ENCODE data around the gene XPO6. TPM values are rescaled to one million over a fixed set of nuclear protein-coding genes. Genes with fewer than 3 reads are reported as not detected.

XPO6 gene, protein sequence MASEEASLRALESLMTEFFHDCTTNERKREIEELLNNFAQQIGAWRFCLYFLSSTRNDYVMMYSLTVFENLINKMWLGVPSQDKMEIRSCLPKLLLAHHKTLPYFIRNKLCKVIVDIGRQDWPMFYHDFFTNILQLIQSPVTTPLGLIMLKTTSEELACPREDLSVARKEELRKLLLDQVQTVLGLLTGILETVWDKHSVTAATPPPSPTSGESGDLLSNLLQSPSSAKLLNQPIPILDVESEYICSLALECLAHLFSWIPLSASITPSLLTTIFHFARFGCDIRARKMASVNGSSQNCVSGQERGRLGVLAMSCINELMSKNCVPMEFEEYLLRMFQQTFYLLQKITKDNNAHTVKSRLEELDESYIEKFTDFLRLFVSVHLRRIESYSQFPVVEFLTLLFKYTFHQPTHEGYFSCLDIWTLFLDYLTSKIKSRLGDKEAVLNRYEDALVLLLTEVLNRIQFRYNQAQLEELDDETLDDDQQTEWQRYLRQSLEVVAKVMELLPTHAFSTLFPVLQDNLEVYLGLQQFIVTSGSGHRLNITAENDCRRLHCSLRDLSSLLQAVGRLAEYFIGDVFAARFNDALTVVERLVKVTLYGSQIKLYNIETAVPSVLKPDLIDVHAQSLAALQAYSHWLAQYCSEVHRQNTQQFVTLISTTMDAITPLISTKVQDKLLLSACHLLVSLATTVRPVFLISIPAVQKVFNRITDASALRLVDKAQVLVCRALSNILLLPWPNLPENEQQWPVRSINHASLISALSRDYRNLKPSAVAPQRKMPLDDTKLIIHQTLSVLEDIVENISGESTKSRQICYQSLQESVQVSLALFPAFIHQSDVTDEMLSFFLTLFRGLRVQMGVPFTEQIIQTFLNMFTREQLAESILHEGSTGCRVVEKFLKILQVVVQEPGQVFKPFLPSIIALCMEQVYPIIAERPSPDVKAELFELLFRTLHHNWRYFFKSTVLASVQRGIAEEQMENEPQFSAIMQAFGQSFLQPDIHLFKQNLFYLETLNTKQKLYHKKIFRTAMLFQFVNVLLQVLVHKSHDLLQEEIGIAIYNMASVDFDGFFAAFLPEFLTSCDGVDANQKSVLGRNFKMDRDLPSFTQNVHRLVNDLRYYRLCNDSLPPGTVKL
- 10 to 100 TPM; 30.2 to 36.4 (median 33.6) TPM for total RNA-seq
- polyA plus RNA-seq = 19.9 TPM
- long read RNA-seq, donor 1, full-length matches to known transcripts = 2 of 16 reads
- long read RNA-seq, donor 1, partial matches to known transcripts = 13 of 16 reads
- long read RNA-seq, donor 1, other reads (novel, unspliced or antisense) = 1 of 16 reads
- long read RNA-seq, donor 2, full-length matches to known transcripts = 4 of 12 reads
- long read RNA-seq, donor 2, partial matches to known transcripts = 6 of 12 reads
- long read RNA-seq, donor 2, other reads (novel, unspliced or antisense) = 2 of 12 reads
- long read RNA-seq, donor 3, full-length matches to known transcripts = 1 of 29 reads
- long read RNA-seq, donor 3, partial matches to known transcripts = 21 of 29 reads
- long read RNA-seq, donor 3, other reads (novel, unspliced or antisense) = 7 of 29 reads
- long read RNA-seq, donor 4, full-length matches to known transcripts = 6 of 12 reads
- long read RNA-seq, donor 4, partial matches to known transcripts = 4 of 12 reads
- long read RNA-seq, donor 4, other reads (novel, unspliced or antisense) = 2 of 12 reads

GRCh38 chr16:28211758-28212531 is at the start of gene XPO6:
XPO6 (minus strand) TSS chr16:28211965; CDS start chr16:28211368, 597 bp downstream.
- intact Hi-C loops (cut with DNase I) = no loop called here

DNA sequence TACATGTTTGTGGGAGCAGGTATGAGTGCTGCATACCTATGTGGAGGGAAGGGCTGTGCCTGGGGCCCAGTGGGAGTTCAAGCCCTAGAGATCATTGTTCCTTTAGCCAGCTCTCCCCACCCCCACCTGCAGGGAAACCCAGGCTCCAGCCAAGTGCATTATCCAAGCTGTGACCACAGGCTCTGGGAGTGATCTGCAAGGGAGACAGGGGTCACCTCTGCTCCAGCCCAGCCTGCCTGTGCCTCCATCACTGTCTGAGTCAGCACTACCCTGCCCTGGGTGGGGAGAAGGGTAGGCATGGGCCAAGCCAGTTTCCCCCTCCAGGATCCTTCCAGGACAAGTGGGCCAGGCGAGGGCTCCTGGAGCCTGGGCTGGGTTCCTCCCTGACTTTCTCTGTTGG is 48.4 kb upstream of the XPO6 start:
- peak; percentile 19 to 27 for ATAC-seq
- H3K27me3 ChIP-seq (ENCODE audit: control insufficient read depth, insufficient read depth) = no peaks in the 10 kb centered on the region
- DNase-seq = no peak
- no peak overlapping the region for H3K27ac ChIP-seq (ENCODE audit: low read length)
- intact Hi-C loops (cut with DNase I) = no loop called here
- no peaks in the 10 kb centered on the region for H3K4me1 ChIP-seq (ENCODE audit: control insufficient read depth, insufficient read depth, low read length)
- H3K9me3 ChIP-seq (ENCODE audit: control insufficient read depth, low read length) = no peaks in the 10 kb centered on the region
- H3K4me3 ChIP-seq (ENCODE audit: low read length) = no peak overlapping the region
- 94% methylated on average over 1 of the region's 1 CpG for WGBS

More at GRCh38 chr16:28211758-28212531, at the start of gene XPO6:
- no peaks in the 10 kb centered on the region for H3K4me1 ChIP-seq (ENCODE audit: control insufficient read depth, insufficient read depth, low read length)
- 1% methylated on average over 76 of the region's 76 CpGs for WGBS
- DNase-seq = peak; percentile 96 to 99 (median 99)
- H3K4me3 ChIP-seq (ENCODE audit: low read length) = peak within 1 kb of the TSS; percentile 83
- H3K27ac ChIP-seq (ENCODE audit: low read length) = peak within 1 kb of the TSS; percentile 24
- ATAC-seq = peak; percentile 94 to 96
- no peaks in the 10 kb centered on the region for H3K27me3 ChIP-seq (ENCODE audit: control insufficient read depth, insufficient read depth)
- H3K9me3 ChIP-seq (ENCODE audit: control insufficient read depth, low read length) = no peaks in the 10 kb centered on the region

DNA sequence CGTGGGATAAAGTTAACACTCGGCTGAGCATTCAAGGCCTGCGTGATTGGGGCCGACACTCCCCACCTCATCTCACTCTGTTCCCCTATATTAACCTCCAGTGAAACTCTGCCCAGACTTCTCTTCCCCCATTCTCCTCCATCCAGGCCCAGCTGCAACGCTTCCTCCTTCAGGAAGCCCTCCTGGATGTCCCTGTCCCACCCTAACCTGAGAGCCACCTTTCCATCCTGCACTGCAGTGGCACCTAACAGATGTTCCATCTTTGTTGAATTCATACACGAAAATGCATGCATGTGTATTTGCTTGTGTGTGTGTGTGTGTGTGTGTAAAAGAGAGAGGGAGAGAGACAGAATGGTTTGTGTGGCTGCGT is 48.0 kb upstream of the XPO6 start:
- Histone ChIP-seq H3K27me3 (ENCODE audit: control insufficient read depth, insufficient read depth) (no peaks in the 10 kb centered on the region), H3K4me1 (ENCODE audit: control insufficient read depth, insufficient read depth, low read length) (no peaks in the 10 kb centered on the region), H3K4me3 (ENCODE audit: low read length) (no peak overlapping the region), H3K27ac (ENCODE audit: low read length) (no peak overlapping the region), H3K9me3 (ENCODE audit: control insufficient read depth, low read length) (no peaks in the 10 kb centered on the region)
- ATAC-seq (no peak), DNase-seq (no peak)
- WGBS = 67% methylated on average over 7 of the region's 7 CpGs
- intact Hi-C loops (cut with DNase I) = no loop called here

- Histone ChIP-seq H3K27ac (ENCODE audit: low read length) (no peak overlapping the region), H3K4me1 (ENCODE audit: control insufficient read depth, insufficient read depth, low read length) (no peaks in the 10 kb centered on the region), H3K9me3 (ENCODE audit: control insufficient read depth, low read length) (no peaks in the 10 kb centered on the region), H3K4me3 (ENCODE audit: low read length) (peak overlapping the region; percentile 18), H3K27me3 (ENCODE audit: control insufficient read depth, insufficient read depth) (no peaks in the 10 kb centered on the region)
- intact Hi-C loops (cut with DNase I) = no loop called here
- no peak for DNase-seq
- ATAC-seq = peak; percentile 12
- WGBS = 49% methylated on average over 29 of the region's 29 CpGs
Observed at GRCh38 chr16:28259091-28259780, 47.5 kb upstream of the XPO6 start.

DNA sequence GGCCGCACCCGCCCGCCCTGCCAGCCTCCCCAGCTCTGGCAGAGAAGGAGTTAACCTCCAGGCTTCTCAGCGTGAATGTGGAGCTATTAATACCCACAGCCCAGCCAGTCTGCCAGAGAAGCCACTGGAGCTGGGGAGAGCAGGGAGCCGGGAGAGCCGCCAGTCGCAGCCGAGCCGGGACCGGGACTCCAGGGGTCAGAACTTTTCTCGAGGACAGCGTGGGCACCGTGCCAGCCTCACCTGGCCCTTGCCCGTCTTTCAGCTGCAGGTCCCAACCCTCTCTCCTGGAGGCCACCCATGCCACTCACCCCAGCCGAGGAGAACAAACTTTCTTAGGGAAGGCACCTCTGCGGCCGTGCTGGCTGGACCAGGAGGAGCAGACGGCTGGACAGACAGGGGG is 46.8 kb upstream of the XPO6 start:
- H3K27me3 ChIP-seq (ENCODE audit: control insufficient read depth, insufficient read depth) = no peaks in the 10 kb centered on the region
- peak; percentile 42 to 84 (median 80) for DNase-seq
- no peaks in the 10 kb centered on the region for H3K9me3 ChIP-seq (ENCODE audit: control insufficient read depth, low read length)
- H3K4me1 ChIP-seq (ENCODE audit: control insufficient read depth, insufficient read depth, low read length) = no peaks in the 10 kb centered on the region
- peak overlapping the region; percentile 24 for H3K27ac ChIP-seq (ENCODE audit: low read length)
- intact Hi-C loops (cut with DNase I) = no loop called here
- ATAC-seq = peak; percentile 74 to 84
- H3K4me3 ChIP-seq (ENCODE audit: low read length) = peak overlapping the region; percentile 18
- WGBS = 10% methylated on average over 18 of the region's 18 CpGs

DNA sequence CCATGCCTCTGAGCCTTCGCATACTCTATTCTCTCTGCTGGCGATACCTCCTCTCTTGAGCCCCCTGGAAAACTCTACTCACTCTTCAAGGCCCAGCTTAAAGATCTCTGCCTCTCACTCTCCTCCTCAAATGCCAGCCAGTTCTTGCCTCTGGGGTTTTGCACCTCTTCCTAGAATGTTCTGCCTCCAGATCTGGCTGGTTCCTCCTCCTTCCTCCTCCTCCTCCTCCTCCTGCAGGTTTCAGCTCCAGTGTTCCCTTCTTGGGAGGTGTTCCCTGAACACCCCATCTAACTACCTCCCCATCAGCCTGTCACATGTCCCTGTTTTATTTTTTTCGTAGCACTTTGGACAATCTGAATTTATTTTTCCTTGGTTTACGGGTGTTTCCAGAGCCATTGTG is 45.5 kb upstream of the XPO6 start:
- intact Hi-C loops (cut with DNase I) = no loop called here
- ATAC-seq (no peak), DNase-seq (no peak)
- no peaks in the 10 kb centered on the region for H3K27me3 ChIP-seq (ENCODE audit: control insufficient read depth, insufficient read depth)
- no peak overlapping the region for H3K27ac ChIP-seq (ENCODE audit: low read length)
- no peaks in the 10 kb centered on the region for H3K4me1 ChIP-seq (ENCODE audit: control insufficient read depth, insufficient read depth, low read length)
- 80% methylated on average over 4 of the region's 4 CpGs for WGBS
- H3K4me3 ChIP-seq (ENCODE audit: low read length) = no peak overlapping the region
- H3K9me3 ChIP-seq (ENCODE audit: control insufficient read depth, low read length) = no peaks in the 10 kb centered on the region

DNA sequence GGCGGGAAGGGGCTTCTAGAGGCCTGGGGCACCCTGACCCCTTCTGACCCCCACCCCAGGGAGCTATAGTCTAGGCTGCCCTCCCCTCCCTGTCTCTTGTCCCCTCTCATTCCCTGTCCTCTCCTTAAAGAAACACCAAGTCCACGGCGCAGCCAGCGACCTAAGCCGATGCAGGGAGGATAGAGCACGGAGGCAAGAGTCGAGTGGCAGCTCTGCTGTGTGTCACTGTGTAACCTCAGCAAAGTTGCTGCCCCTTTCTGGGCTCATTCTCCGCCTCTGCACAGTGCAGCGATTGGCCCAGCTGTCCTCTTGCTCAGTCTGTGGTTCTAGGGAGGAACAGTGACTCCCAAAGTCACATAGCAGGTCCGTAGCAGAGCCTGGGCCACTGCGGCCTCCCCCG is 44.1 kb upstream of the XPO6 start:
- Histone ChIP-seq H3K4me3 (ENCODE audit: low read length) (no peak overlapping the region), H3K4me1 (ENCODE audit: control insufficient read depth, insufficient read depth, low read length) (no peaks in the 10 kb centered on the region), H3K27me3 (ENCODE audit: control insufficient read depth, insufficient read depth) (no peaks in the 10 kb centered on the region), H3K9me3 (ENCODE audit: control insufficient read depth, low read length) (no peaks in the 10 kb centered on the region), H3K27ac (ENCODE audit: low read length) (no peak overlapping the region)
- 86% methylated on average over 12 of the region's 12 CpGs for WGBS
- DNase-seq = no peak
- intact Hi-C loops (cut with DNase I) = no loop called here
- ATAC-seq = no peak

DNA sequence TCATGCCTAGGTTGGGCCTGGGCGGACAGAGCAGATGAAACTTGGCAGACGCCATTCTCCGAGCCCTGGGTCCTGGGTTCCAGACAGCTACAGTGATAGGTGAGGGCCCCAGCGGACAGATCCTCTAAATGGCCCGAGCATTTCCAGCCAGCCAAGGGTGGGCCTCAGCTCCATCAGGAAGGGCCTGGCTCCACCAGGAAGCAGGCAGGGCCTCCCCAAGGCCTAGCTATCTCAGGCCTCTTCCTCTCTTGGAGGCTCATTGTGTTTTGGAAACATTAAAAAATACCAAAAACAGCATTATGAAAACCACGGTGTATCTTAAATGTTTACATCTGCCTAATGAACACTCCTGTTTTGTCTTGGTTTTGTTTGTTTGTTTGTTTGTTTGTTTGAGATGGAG is 42.4 kb upstream of the XPO6 start:
- WGBS = 83% methylated on average over 6 of the region's 6 CpGs
- Histone ChIP-seq H3K4me3 (ENCODE audit: low read length) (no peak overlapping the region), H3K9me3 (ENCODE audit: control insufficient read depth, low read length) (no peaks in the 10 kb centered on the region), H3K27ac (ENCODE audit: low read length) (no peak overlapping the region), H3K4me1 (ENCODE audit: control insufficient read depth, insufficient read depth, low read length) (no peaks in the 10 kb centered on the region), H3K27me3 (ENCODE audit: control insufficient read depth, insufficient read depth) (no peaks in the 10 kb centered on the region)
- intact Hi-C loops (cut with DNase I) = no loop called here
- ATAC-seq (no peak), DNase-seq (no peak)

- no peaks in the 10 kb centered on the region for H3K9me3 ChIP-seq (ENCODE audit: control insufficient read depth, low read length)
- no peak for DNase-seq
- H3K27ac ChIP-seq (ENCODE audit: low read length) = no peak overlapping the region
- H3K27me3 ChIP-seq (ENCODE audit: control insufficient read depth, insufficient read depth) = no peaks in the 10 kb centered on the region
- no peak overlapping the region for H3K4me3 ChIP-seq (ENCODE audit: low read length)
- intact Hi-C loops (cut with DNase I) = no loop called here
- no peaks in the 10 kb centered on the region for H3K4me1 ChIP-seq (ENCODE audit: control insufficient read depth, insufficient read depth, low read length)
- ATAC-seq = no peak
- WGBS = 52% methylated on average over 3 of the region's 3 CpGs
Observed at GRCh38 chr16:28250999-28251398, 39.2 kb upstream of the XPO6 start.
